LNCaP clone FGC (cell line): Measurements from ENCODE around the gene CPNE9.

Source experiments
- DNase-seq: peaks from one replicate; pipeline ENCODE4 v3.0.0-alpha.2; 2011; ENCODE audit warnings: low read depth
- H3K4me3 ChIP-seq: 2 replicates; pipeline ENCODE4 v1.5.1; 2011; ENCODE audit warnings: mild to moderate bottlenecking, low read depth, low read length, control low read depth
- CTCF ChIP-seq: IDR thresholded peaks from 2 replicates; pipeline ENCODE4 v1.5.1; 2012; ENCODE audit warnings: mild to moderate bottlenecking; ENCODE audit not compliant: control insufficient read depth, insufficient read depth; ENCODE audit errors: extremely low read depth

The CPNE9 gene

GRCh38 chr3:9686050-9686550 lies 17.5 kb upstream of the CPNE9 start:
- no peak for DNase-seq
- no peak overlapping the region for H3K4me3 ChIP-seq
- TF ChIP-seq CTCF = no peak

GRCh38 chr3:9686703-9687102 lies 16.9 kb upstream of the CPNE9 start:
- no peak for DNase-seq
- no peak overlapping the region for H3K4me3 ChIP-seq
- no peak for TF ChIP-seq CTCF

GRCh38 chr3:9687514-9687913 lies 16.1 kb upstream of the CPNE9 start:
- no peak overlapping the region for H3K4me3 ChIP-seq
- TF ChIP-seq CTCF = no peak
- DNase-seq = no peak

GRCh38 chr3:9688961-9689360 lies 14.7 kb upstream of the CPNE9 start:
- no peak for TF ChIP-seq CTCF
- no peak for DNase-seq
- H3K4me3 ChIP-seq = no peak overlapping the region

- DNase-seq = no peak
- no peak for TF ChIP-seq CTCF
- H3K4me3 ChIP-seq = no peak overlapping the region
These were observed 13.9 kb upstream of the CPNE9 start for GRCh38 chr3:9689757-9690156.

- no peak for TF ChIP-seq CTCF
- DNase-seq = no peak
These were observed 12.9 kb upstream of the CPNE9 start for GRCh38 chr3:9690451-9691450.

More at GRCh38 chr3:9690451-9691450, 12.9 kb upstream of the CPNE9 start:
- no peak overlapping the region for H3K4me3 ChIP-seq
